IMR-90 (cell line): ENCODE results near the gene FIBIN. TPM values are rescaled to one million over a fixed set of nuclear protein-coding genes. Genes with fewer than 3 reads are reported as not detected.

Source experiments
- ATAC-seq: fragments of 200-7000 bp; cut with Tn5 transposase; 2 replicates; pipeline ENCODE4 v1.9.1; 2020; ENCODE audit warnings: low read depth, mild to moderate bottlenecking, moderate library complexity
- BruUV-seq: library from RNA; stranded (reverse); fragments of 400-500 nt; replicated peaks from 2 replicates; lab custom pipeline; 2021; lab: Mats Ljungman, UMichigan
- CTCF ChIA-PET: fragments of 300-600 bp; formaldehyde crosslinking; extraction: SDS; loops from one replicate; lab custom pipeline; 2021; ENCODE audit warnings: antibody characterized with exemption; lab: Yijun Ruan, JAX
- POLR2A ChIA-PET: fragments of 300-600 bp; sonication (Branson Sonifier 250); formaldehyde crosslinking; loops from one replicate; lab custom pipeline; 2022; ENCODE audit warnings: antibody characterized with exemption; ENCODE audit not compliant: unreplicated experiment; lab: Charles Lee
- DNase-seq: peaks from one replicate; pipeline ENCODE4 v3.0.0; 2013
- H2AFZ ChIP-seq: replicated peaks from 2 replicates; pipeline ENCODE3; 2013; ENCODE audit warnings: low read length, mild to moderate bottlenecking; ENCODE audit not compliant: poor library complexity
- H2AK5ac ChIP-seq: 2 replicates; pipeline ENCODE4 v1.6.1; 2013; ENCODE audit warnings: low read depth, low read length, inconsistent platforms
- H2AK9ac ChIP-seq: replicated peaks from 2 replicates; pipeline ENCODE3; 2013; ENCODE audit warnings: mild to moderate bottlenecking, low read depth, low read length, moderate library complexity; ENCODE audit not compliant: poor library complexity
- H2BK120ac ChIP-seq: 2 replicates; pipeline ENCODE4 v1.6.1; 2013; ENCODE audit warnings: low read depth, low read length, inconsistent platforms
- H2BK15ac ChIP-seq: 3 replicates; pipeline ENCODE4 v1.6.1; 2013; ENCODE audit warnings: low read depth, low read length, inconsistent platforms
- H2BK20ac ChIP-seq: 2 replicates; pipeline ENCODE4 v1.6.1; 2013; ENCODE audit warnings: low read depth, mild to moderate bottlenecking, inconsistent platforms, low read length, moderate library complexity
- H2BK5ac ChIP-seq: 2 replicates; pipeline ENCODE4 v1.6.1; 2013; ENCODE audit warnings: mild to moderate bottlenecking, low read depth, low read length, inconsistent platforms; ENCODE audit not compliant: poor library complexity, severe bottlenecking
- H3K14ac ChIP-seq: replicated peaks from 2 replicates; pipeline ENCODE4 v1.6.1; 2013; ENCODE audit warnings: low read depth, low read length, inconsistent platforms
- H3K18ac ChIP-seq: 2 replicates; pipeline ENCODE4 v1.6.1; 2013; ENCODE audit warnings: low read depth, low read length, control low read depth
- H3K23ac ChIP-seq: 2 replicates; pipeline ENCODE4 v1.6.1; 2013; ENCODE audit warnings: low read depth, low read length, inconsistent platforms
- H3K27ac ChIP-seq: 2 replicates; pipeline ENCODE4 v1.5.1; 2013; ENCODE audit warnings: mild to moderate bottlenecking, control low read depth, low read length; ENCODE audit not compliant: insufficient read depth
- H3K27me3 ChIP-seq: 2 replicates; pipeline ENCODE4 v1.6.1; 2013; ENCODE audit warnings: low read length; ENCODE audit not compliant: control insufficient read depth, insufficient read depth
- H3K36me3 ChIP-seq: 2 replicates; pipeline ENCODE4 v1.6.1; 2013; ENCODE audit warnings: low read length, mixed read lengths; ENCODE audit not compliant: control insufficient read depth, insufficient read depth
- H3K4ac ChIP-seq: 2 replicates; pipeline ENCODE4 v1.6.1; 2013; ENCODE audit warnings: low read depth, low read length, inconsistent platforms
- H3K4me1 ChIP-seq: 2 replicates; pipeline ENCODE4 v1.6.1; 2013; ENCODE audit warnings: low read length, mixed read lengths; ENCODE audit not compliant: control insufficient read depth, insufficient read depth
- H3K4me2 ChIP-seq: 2 replicates; pipeline ENCODE4 v1.6.1; 2013; ENCODE audit warnings: low read depth, mild to moderate bottlenecking, control low read depth, low read length, moderate library complexity
- H3K4me3 ChIP-seq: 2 replicates; pipeline ENCODE4 v1.5.1; 2013; ENCODE audit warnings: low read depth, mild to moderate bottlenecking, control low read depth, low read length, moderate library complexity; ENCODE audit not compliant: insufficient read depth
- H3K56ac ChIP-seq: 2 replicates; pipeline ENCODE4 v1.6.1; 2013; ENCODE audit warnings: low read length, inconsistent platforms; ENCODE audit not compliant: insufficient read depth; ENCODE audit errors: extremely low read depth
- H3K79me1 ChIP-seq, 2 experiments: 2 replicates each; pipeline ENCODE4 v1.6.1; 2013; ENCODE audit warnings: low read length in 2 of 2, inconsistent platforms in 1 of 2, low read depth in 1 of 2
- H3K9ac ChIP-seq: 2 replicates; pipeline ENCODE4 v1.6.1; 2013; ENCODE audit warnings: low read depth, low read length, control low read depth
- H3K9me1 ChIP-seq: 2 replicates; pipeline ENCODE4 v1.6.1; 2013; ENCODE audit warnings: low read length, inconsistent platforms; ENCODE audit not compliant: insufficient read depth
- H3K9me3 ChIP-seq: 2 replicates; pipeline ENCODE4 v1.6.1; 2013; ENCODE audit warnings: low read length; ENCODE audit not compliant: control insufficient read depth, insufficient read depth
- H4K20me1 ChIP-seq: 2 replicates; pipeline ENCODE4 v1.6.1; 2013; ENCODE audit warnings: low read length, inconsistent platforms; ENCODE audit not compliant: insufficient read depth
- H4K5ac ChIP-seq: 2 replicates; pipeline ENCODE4 v1.6.1; 2013; ENCODE audit warnings: mild to moderate bottlenecking, low read depth, low read length, control low read depth
- H4K8ac ChIP-seq, 2 experiments: 2 replicates each; pipeline ENCODE4 v1.6.1; 2013; ENCODE audit warnings: low read depth in 2 of 2, low read length in 2 of 2, control low read depth in 1 of 2, inconsistent platforms in 1 of 2
- H4K91ac ChIP-seq: 2 replicates; pipeline ENCODE4 v1.6.1; 2013; ENCODE audit warnings: low read depth, low read length, inconsistent platforms; ENCODE audit not compliant: insufficient read depth
- CHD1 ChIP-seq: IDR thresholded peaks from 2 replicates; pipeline ENCODE4 v1.6.1; 2012; ENCODE audit warnings: low read depth, low read length, improper control_type of control experiment
- FOS ChIP-seq: fragments of 150-350 bp; IDR thresholded peaks from 2 replicates; pipeline ENCODE4 v1.6.1; 2016; ENCODE audit warnings: low read depth, low read length
- MXI1 ChIP-seq: IDR thresholded peaks from 2 replicates; pipeline ENCODE4 v1.6.1; 2012; ENCODE audit warnings: low read depth, mild to moderate bottlenecking, low read length, moderate library complexity, borderline replicate concordance
- POLR2A ChIP-seq: IDR thresholded peaks from 2 replicates; pipeline ENCODE4 v1.6.1; 2012; ENCODE audit warnings: mild to moderate bottlenecking, low read depth, low read length
- RCOR1 ChIP-seq: IDR thresholded peaks from 2 replicates; pipeline ENCODE4 v1.6.1; 2012; ENCODE audit warnings: mild to moderate bottlenecking, low read length, improper control_type of control experiment; ENCODE audit not compliant: insufficient replicate concordance
- WGBS, 2 experiments: methylation state at CpG; one replicate each; pipeline versions ENCODE4 v1.1.5 to v1.1.7; 2013; ENCODE audit warnings: missing lambda C conversion rate in 2 of 2; ENCODE audit not compliant: insufficient read length in 1 of 2; ENCODE audit errors: extremely low coverage in 2 of 2; 5-methylcytosine and 5-hydroxymethylcytosine counted together
- dilution Hi-C: fragments of 300-500 bp; cut with HindIII; formaldehyde crosslinking; loops from one replicate; pipeline ENCODE4 v1.14.3; 2018; ENCODE audit warnings: low sequenced_read_pairs; ENCODE audit not compliant: unreplicated experiment
- in situ Hi-C: fragments of 300-500 bp; cut with MboI; formaldehyde crosslinking; loops from 3 replicates; pipeline ENCODE4 v1.14.3; 2019; ENCODE audit warnings: low sequenced_read_pairs, inconsistent platforms, mixed read lengths
- intact Hi-C: fragments of 100-400 bp; cut with micrococcal nuclease; formaldehyde crosslinking; loops from 2 replicates; pipeline ENCODE4 v1.10.0; 2022
- polyA plus RNA-seq, 3 experiments: library from polyadenylated mRNA; depleted of rRNA; stranded (reverse); fragments of >200 nt; gene quantifications; 2 replicates each; pipeline ENCODE4 v1.2.3, GENCODE V29; 2012; ENCODE audit warnings: low replicate concordance in 1 of 3
- total RNA-seq: library from RNA; depleted of rRNA; stranded (reverse); fragments of >200 nt; gene quantifications from 2 replicates; pipeline ENCODE4 v1.2.3, GENCODE V29; 2012
- TF ChIP-seq, protein P1 (sequence below): fragments of 150-350 bp; IDR thresholded peaks from 2 replicates; pipeline ENCODE4 v1.6.1; 2016; ENCODE audit warnings: low read depth, mild to moderate bottlenecking, low read length, moderate library complexity, borderline replicate concordance

The FIBIN gene
- total and polyA plus RNA-seq, 2 of the 4 experiments (the other 2 are of a cell fraction), result 5.7 to 6.1 TPM

DNA sequence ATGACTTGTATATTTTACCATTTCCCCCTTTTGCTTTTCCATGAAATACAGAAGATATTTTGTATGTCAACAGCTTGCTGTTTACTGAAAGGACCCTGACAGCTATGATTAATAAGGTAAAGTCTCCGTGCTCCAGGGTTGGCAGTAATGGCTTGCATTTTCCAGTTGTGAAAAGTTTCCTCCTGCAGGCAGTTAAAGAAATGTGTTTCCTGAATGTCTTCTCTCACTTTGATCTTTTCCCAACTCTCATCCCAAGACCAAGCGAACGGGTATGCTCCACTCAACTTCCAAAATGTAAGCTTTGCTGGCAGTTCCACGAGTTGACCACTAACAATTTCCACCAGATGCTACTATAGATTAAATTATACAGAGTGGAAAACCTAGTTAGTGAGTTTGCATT is 8.9 kb downstream of the FIBIN start:
- Histone ChIP-seq H2AFZ (no peak overlapping the region), H3K27ac (no peak overlapping the region), H3K14ac (no peak overlapping the region), H3K18ac (no peak overlapping the region), H3K56ac (no peak overlapping the region), H2BK20ac (no peak overlapping the region), H3K9ac (no peak overlapping the region), H2AK5ac (no peak overlapping the region), H3K4ac (no peak overlapping the region), H3K4me3 (no peak overlapping the region), H2BK5ac (no peak overlapping the region), H2BK120ac (no peak overlapping the region), H3K27me3 (no peaks in the 10 kb centered on the region; the same call in 1 of the 2 replicates), H3K9me3 (no peaks in the 10 kb centered on the region), H4K91ac (no peak overlapping the region), H4K20me1 (no peaks in the 10 kb centered on the region), H3K23ac (no peak overlapping the region), H2BK15ac (no peak overlapping the region), H4K5ac (no peak overlapping the region), H3K4me1 (no peaks in the 10 kb centered on the region), H2AK9ac (no peak overlapping the region), H3K36me3 (no peaks in the 10 kb centered on the region), H4K8ac (no peak overlapping the region), H3K9me1 (no peaks in the 10 kb centered on the region; the same call in 1 of the 2 replicates), H3K4me2 (no peak overlapping the region), H3K79me1 (no peaks in the 10 kb centered on the region)
- in situ Hi-C loops, result no loop called here
- ATAC-seq, result no peak
- no TSS peak for BruUV-seq
- no CpG with 5 or more reads among the region's 4 CpGs for WGBS, 2 experiments
- no peak for DNase-seq
- no peak for TF ChIP-seq MXI1
- TF ChIP-seq CHD1, result no peak
- no peak for TF ChIP-seq RCOR1
- no peak for TF ChIP-seq POLR2A
- TF ChIP-seq, protein P1, sequence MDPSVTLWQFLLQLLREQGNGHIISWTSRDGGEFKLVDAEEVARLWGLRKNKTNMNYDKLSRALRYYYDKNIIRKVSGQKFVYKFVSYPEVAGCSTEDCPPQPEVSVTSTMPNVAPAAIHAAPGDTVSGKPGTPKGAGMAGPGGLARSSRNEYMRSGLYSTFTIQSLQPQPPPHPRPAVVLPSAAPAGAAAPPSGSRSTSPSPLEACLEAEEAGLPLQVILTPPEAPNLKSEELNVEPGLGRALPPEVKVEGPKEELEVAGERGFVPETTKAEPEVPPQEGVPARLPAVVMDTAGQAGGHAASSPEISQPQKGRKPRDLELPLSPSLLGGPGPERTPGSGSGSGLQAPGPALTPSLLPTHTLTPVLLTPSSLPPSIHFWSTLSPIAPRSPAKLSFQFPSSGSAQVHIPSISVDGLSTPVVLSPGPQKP, result no peak
- TF ChIP-seq FOS, result no peak
- intact Hi-C loops, result no loop called here
- CTCF ChIA-PET, result no interaction called here
- dilution Hi-C loops, result no loop called here
- POLR2A ChIA-PET, result no interaction called here
